ENCODE measurements around the gene SLC5A4.

GRCh38 chr22:32237906-32238305 is 17.2 kb downstream of the SLC5A4 start:
- TF ChIP-seq REST (IDR thresholded peaks at IDR 0.05; ENCODE audit: low read depth) (no peak), EP300 (IDR thresholded peaks at IDR 0.05; ENCODE audit: borderline replicate concordance) (no peak), YY1 (IDR thresholded peaks at IDR 0.05; ENCODE audit: low read depth) (no peak), MAX (IDR thresholded peaks at IDR 0.05) (no peak)

Measured in Ishikawa (cell line).